ENCODE results near the gene FGF14.

DNA sequence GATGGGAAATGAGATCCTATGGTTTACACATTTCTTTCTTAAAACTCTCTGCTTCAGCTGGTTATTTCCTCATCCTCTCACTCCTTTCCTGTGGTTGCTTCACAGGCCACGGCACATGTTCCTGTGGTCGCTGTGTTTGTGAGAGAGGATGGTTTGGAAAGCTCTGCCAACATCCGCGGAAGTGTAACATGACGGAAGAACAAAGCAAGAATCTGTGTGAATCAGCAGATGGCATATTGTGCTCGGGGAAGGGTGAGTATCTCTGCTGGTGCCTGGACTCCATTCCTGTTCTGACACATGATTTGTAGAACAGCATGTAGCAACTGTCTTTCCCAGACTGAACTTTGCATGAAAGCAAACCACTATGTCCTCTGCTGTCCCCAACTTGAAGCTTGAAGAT lies 695.2 kb downstream of the FGF14 start:
- TF ChIP-seq CTCF (IDR thresholded peaks at IDR 0.05; ENCODE audit: poor library complexity) (no peak), EZH2phosphoT487 (IDR thresholded peaks at IDR 0.05; ENCODE audit: low read depth, severe bottlenecking, unreplicated experiment) (no peak), EZH2 (IDR thresholded peaks at IDR 0.05; ENCODE audit: borderline replicate concordance) (no peak)
